NAMALWA (cell line): ENCODE data around the gene SFMBT2.
"Not testable (repeated sequence)": the region's sequence is repeated elsewhere in the genome, so short reads cannot be mapped to it uniquely, and the experiment has no call there.

ENCODE experiments used
- DNase-seq: peaks from one replicate; pipeline ENCODE4 v3.0.0-alpha.2; 2015; ENCODE audit warnings: low spot score

Gene SFMBT2

GRCh38 chr10:7401156-7401555, 9.7 kb downstream of the SFMBT2 start:
- DNase-seq, result no peak

DNA sequence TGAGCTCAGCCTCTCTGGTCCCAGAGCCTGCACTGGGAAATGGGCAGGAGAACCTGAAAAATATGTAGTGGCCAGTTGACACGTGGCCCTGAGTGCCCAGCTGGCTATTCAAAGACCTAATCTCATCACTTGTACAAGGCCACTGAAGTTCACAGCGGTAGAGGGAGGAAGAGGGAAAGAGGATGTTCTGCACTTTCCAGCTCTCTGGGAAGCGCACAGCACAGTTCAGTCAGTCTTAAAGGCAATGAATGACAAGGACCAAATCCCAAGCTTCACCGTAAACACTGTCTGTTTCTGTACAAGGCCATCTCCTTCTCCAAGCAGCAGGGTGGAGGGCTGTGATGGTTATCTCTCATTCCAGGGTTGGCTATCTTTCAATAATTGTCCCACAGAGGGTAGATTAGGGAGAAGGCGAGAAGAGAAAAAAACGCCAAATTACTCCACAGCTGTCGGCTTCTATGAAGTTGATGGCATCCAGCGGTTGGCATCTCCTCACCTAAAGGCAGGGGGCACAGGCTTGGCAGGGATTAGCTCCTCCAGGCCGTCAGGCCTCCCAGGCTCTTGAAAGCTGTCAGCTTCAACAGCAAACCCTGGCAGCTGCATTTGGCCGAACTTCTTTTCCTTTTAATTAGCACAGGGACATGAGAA, 10.6 kb downstream of the SFMBT2 start:
- DNase-seq, result no peak

DNA sequence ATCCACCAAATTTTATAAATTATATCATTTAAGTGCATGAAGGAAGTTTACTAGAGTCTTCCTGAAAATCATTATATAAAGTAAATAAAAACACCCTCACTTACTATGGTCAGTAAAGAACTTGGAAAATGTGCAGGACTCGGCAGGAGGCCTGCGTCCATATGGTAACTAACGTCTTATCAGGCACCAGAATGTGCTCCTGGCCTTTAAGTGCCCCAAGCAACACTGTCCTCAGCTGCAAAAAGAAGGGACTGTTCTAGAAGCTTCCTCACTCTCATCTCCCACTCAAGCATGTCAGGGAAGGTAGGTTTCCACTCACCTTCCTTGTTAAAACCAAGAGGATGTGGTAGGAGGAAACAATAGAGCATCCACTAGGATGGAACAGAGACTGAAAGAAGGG, 11.3 kb downstream of the SFMBT2 start:
- DNase-seq, result no peak

- DNase-seq, result no peak
Measured at GRCh38 chr10:7397049-7398035, 13.5 kb downstream of the SFMBT2 start.

- DNase-seq, result not testable (repeated sequence)
Measured at GRCh38 chr10:7392301-7392700, 18.5 kb downstream of the SFMBT2 start.

DNA sequence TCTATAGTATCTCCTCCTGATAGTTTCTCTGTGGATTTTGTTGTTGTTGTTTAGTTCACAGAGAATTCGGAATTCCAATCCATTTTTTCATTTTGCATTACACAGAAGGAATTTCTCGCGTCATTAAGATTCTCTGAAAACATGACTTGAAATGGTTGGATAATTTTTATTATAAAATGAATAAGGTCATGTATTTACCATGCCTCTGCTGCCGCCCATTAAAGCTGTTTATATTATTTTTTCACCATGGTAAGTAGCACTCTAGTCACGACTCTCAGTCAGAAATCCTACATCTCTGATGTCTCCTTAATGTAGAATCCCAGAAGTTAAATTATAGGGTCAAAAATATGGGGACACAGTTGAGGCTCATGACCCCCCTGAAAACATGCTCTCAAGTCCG, 19.1 kb downstream of the SFMBT2 start:
- no peak for DNase-seq

DNA sequence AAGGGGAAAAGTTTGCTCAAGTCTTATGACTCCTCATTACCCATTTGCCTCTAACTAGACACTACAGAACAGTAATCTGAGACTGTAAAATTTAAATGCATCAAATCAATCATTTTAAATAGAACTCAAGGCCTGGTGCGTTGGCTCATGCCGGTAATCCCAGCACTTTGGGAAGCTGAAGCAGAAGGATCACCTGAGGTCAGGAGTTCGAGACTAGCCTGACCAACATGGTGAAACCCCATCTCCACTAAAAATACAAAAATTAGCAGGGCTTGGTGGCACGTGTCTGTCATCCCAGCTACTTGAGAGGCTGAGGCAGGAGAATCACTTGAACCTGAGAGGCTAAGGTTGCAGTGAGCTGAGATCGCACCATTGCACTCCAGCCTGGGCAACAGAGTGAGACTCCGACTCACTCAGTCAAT, 20.1 kb downstream of the SFMBT2 start:
- not testable (repeated sequence) for DNase-seq

DNA sequence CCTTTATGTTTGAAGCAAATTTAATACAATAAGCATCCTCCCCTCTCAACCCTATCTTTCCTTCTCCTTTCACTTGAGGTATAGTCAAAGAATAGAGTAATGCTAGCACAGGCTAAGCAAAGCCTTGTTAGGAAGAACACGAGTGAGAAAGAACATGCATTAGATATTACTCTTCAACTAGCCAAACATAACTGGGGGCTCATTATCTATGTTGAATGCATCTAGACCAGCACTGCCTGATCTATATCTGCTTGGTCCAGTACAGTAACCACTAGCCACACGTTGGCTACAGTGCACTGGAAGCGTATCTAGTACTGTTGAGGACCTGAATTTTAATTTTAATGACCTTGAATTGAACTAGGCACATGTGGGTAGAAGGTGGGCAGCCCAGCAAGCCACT, 21.0 kb downstream of the SFMBT2 start:
- DNase-seq, result no peak

DNA sequence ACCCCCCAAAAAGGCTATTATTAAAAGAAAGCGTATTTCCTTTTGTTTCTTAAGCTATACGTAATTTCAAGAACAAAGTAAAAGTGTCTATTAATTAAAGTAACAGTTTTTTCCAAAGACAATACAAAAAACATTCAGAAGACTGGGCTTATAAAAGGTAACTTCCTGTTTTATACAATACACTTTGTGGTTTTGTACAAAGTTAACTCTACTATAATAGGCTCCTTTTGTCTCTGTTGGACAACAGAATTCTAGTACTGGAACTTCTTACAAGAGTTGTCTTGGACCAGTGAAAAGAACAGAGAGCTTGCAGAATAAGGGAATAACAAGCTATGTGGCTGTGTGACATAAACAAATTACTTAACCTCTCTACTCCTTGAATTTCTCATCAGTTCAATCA, 21.5 kb downstream of the SFMBT2 start:
- DNase-seq, result peak; percentile 7

GRCh38 chr10:7388602-7389001, 22.2 kb downstream of the SFMBT2 start:
- DNase-seq, result no peak

- DNase-seq, result not testable (repeated sequence)
Measured at GRCh38 chr10:7388149-7388548, 22.7 kb downstream of the SFMBT2 start.

DNA sequence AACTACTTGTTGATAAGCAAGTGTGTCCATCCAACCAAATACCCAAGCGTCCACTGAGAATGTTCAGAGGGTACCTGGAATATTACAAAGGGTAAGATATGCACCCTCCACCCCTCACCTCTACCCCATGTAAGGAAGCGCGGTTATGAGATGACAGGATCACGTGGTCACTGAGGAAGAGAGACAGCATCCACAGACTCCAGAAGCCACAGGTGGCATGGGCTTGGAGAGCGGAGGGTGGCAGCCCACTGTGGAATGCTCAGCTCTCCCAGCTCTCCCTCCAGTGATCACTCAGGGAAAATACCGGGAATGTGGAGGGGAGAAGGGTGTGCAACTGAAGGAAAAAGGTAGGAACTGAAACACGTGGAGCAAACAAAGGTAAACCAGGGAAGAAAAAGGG, 25.7 kb downstream of the SFMBT2 start:
- no peak for DNase-seq

GRCh38 chr10:7383442-7383841, 27.4 kb downstream of the SFMBT2 start:
- no peak for DNase-seq

DNA sequence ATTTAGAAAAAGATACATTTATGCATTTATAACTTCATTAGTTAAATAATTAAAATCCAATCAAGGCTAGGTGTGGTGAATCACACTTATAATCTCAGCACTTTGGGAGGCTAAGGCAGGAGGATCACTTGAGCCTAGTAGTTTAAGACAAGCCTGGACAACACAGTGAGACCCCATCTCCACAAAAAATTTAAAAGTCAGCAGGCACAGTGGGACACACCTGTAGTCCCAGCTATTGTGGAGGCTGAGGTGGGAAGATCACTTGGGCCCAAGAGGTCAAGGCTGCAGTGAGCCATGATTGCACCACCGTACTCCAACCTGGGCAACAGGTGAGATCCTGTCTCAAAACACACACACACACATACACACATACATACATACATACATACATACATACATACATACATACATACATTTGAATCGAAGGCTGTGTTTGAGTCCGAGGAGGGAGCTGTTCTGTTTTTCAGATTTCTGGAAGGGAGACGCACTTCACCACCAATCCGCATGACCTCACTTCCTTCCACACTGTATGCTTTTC, 30.1 kb downstream of the SFMBT2 start:
- DNase-seq, result no peak

GRCh38 chr10:7378602-7379403, 32.0 kb downstream of the SFMBT2 start:
- no peak for DNase-seq

DNA sequence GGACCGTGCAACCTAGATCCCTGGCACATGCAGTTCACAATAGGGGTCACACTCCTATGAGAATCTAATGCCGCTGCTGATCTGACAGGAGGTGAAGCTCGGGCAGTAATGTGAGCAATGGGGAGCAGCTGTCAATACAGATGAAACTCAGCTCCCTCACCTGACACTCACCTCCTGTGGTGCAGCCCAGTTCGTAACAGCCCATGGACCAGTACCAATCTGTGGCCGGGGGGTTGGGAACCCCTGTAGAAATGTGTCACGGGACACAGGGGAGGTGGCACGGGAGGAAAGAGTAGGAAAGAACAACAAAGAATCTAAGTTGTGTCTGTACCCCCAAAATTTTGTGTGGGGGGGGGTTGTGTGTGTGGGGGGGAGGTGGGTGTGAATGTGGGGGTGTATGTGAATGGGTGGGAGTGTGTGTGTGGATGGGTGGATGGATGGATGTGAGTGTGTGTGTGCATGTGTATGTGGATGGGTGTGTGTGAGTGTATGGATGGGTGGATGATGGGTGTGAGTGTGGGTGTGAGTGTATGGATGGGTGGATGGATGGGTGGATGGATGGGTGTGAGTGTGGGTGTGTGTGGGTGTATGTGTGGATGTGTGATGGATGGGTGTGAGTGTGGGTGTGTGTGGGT, 33.1 kb downstream of the SFMBT2 start:
- no peak for DNase-seq

GRCh38 chr10:7374795-7375194, 36.0 kb downstream of the SFMBT2 start:
- DNase-seq, result no peak

DNA sequence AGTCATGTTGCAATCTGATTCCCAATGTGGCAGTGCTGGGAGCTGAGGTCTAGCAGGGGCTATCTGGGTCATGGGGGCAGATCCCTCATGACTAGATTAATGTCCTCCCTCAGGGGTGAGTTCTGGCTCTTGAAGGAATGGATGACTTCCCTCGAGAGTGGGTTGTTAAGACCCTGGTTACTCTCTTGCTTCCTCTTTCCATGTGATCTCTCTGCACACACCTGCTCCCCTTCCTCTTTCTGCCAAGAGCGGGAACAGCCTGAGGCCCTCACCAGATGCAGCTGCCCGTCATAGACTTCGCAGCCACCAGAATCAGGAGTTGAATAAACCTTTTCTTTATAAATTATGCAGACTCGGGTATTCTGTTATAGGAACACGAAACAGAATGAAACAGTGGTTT, 37.8 kb downstream of the SFMBT2 start:
- peak; percentile 21 for DNase-seq

DNA sequence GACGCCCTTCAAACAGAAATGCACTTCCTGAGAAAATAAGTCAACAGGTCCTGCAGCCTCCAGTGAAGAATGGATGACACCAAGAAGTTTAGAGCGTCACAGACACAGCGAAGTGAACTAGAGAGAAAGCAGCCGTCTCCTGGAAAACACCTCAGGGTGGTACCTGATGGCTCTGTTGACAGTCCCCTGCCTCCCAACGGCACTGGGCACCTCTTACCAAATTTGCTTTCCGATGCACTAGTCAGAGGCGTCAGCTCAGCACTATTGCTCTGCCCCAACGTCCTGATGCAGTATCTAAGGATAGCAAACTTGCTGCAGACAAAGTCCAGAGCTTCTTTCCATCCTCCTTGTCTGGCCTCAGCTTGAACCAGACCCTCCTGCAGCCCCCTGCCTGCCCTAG, 38.3 kb downstream of the SFMBT2 start:
- no peak for DNase-seq

DNA sequence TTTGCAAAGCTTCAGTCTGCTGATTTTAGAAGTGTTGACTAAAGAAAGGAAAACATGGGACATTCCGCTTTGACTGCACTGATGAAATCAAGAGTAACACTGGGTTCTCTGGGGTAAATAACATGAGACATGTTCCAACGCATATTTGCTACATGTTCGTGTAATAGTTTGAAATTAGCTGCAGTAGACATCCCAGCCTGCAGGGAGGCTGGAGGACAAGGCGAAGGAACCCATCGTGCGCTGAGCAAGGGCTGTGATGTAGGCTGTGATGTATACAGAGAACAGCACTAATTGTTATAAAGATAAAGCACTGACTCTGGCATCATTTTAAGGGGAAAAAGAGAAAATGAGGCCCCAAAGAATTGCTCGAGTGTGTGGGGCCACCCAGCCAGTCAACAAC, 40.3 kb downstream of the SFMBT2 start:
- no peak for DNase-seq

DNA sequence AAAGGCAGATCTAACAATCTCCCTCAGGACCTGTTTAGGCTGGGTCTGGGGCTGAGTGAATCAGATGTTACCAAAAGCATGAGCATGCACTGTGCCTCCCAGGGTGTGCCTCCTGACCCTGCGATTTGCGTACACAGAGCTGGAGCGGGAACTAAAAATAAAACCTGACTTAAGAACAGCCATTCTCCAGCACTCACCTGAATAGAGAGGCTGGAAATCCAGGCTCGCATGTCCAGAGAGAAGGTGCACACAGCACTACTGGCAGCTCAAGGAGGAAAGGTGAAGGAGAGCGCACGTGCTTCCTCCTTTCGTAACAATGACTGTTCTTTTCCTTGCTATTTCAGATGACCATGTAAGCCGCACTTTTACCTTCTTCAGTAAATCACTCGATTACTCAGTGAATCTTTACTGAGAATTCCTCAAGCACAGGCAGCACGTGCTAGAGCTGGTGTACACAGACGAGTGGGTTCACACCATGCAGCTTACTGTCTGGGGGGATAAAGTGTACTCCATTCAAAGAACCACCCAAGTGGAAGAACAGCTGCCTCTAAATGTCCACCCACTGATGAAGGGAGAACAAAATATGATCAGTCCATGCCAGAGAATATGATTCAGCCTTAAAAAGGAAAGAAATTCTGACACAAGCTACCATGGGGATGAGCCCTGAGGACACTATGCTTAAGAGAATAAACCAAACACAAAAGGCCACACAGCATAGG, 45.6 kb downstream of the SFMBT2 start:
- DNase-seq, result no peak
